DND-41 (cell line): ENCODE results near the gene CXCL16.
"Not testable (repeated sequence)": the region's sequence is repeated elsewhere in the genome, so short reads cannot be mapped to it uniquely, and the experiment has no call there.

Experiments
- ATAC-seq: fragments of 200-7000 bp; cut with Tn5 transposase; 3 replicates; pipeline ENCODE4 v1.9.1; 2021; ENCODE audit warnings: low read depth; ENCODE audit not compliant: insufficient read depth
- DNase-seq: peaks from one replicate; pipeline ENCODE4 v3.0.0-alpha.2; 2020
- H2AFZ ChIP-seq: 2 replicates; pipeline ENCODE4 v1.6.0; 2012; ENCODE audit warnings: low read depth, low read length
- H3K27ac ChIP-seq: 2 replicates; pipeline ENCODE4 v1.5.1; 2012; ENCODE audit warnings: low read length, inconsistent platforms
- H3K27me3 ChIP-seq: fragments of 200-600 bp; sonication (generic); 2 replicates; pipeline ENCODE4 v1.6.0; 2012; ENCODE audit warnings: low read length, mild to moderate bottlenecking, inconsistent platforms; ENCODE audit not compliant: insufficient read depth, poor library complexity
- H3K36me3 ChIP-seq: 2 replicates; pipeline ENCODE4 v1.5.1; 2012; ENCODE audit warnings: low read length, inconsistent platforms; ENCODE audit not compliant: insufficient read depth
- H3K4me1 ChIP-seq: 2 replicates; pipeline ENCODE4 v1.5.1; 2012; ENCODE audit warnings: mild to moderate bottlenecking, low read length; ENCODE audit not compliant: insufficient read depth
- H3K4me2 ChIP-seq: 2 replicates; pipeline ENCODE4 v1.6.0; 2012; ENCODE audit warnings: mild to moderate bottlenecking, moderate library complexity, low read length, inconsistent platforms; ENCODE audit not compliant: insufficient read depth
- H3K4me3 ChIP-seq, 2 experiments: fragments of 200-600 bp in 1 of 2; shearing (Covaris generic) in 1 of 2; 2 replicates each; pipeline ENCODE4 v1.5.1; 2012 to 2016; ENCODE audit warnings: inconsistent platforms in 2 of 2, low read length in 2 of 2, mild to moderate bottlenecking in 2 of 2, low read depth in 1 of 2, moderate library complexity in 1 of 2
- H3K79me2 ChIP-seq: 2 replicates; pipeline ENCODE4 v1.6.0; 2012; ENCODE audit warnings: low read length, inconsistent platforms; ENCODE audit not compliant: insufficient read depth
- H3K9ac ChIP-seq: 2 replicates; pipeline ENCODE4 v1.6.0; 2012; ENCODE audit warnings: low read depth, mild to moderate bottlenecking, inconsistent platforms, low read length, moderate library complexity
- H3K9me3 ChIP-seq: 2 replicates; pipeline ENCODE4 v1.5.1; 2012; ENCODE audit warnings: low read length, moderate library complexity, mild to moderate bottlenecking, inconsistent platforms; ENCODE audit not compliant: insufficient read depth, severe bottlenecking
- H4K20me1 ChIP-seq: 2 replicates; pipeline ENCODE4 v1.6.0; 2012; ENCODE audit warnings: low read length; ENCODE audit not compliant: insufficient read depth
- CTCF ChIP-seq: IDR thresholded peaks from 2 replicates; pipeline ENCODE4 v1.5.1; 2012; ENCODE audit warnings: borderline replicate concordance, low read length, moderate library complexity, mild to moderate bottlenecking; ENCODE audit not compliant: poor library complexity, severe bottlenecking; ENCODE audit errors: extremely low read depth
- EZH2 ChIP-seq: IDR thresholded peaks from 3 replicates; pipeline ENCODE4 v1.6.1; 2012; ENCODE audit warnings: borderline replicate concordance, low read depth, mild to moderate bottlenecking, moderate library complexity, low read length, inconsistent platforms; ENCODE audit not compliant: severe bottlenecking

Gene CXCL16

GRCh38 chr17:4715063-4715744 is 24.5 kb downstream of the CXCL16 start:
- peaks cover 44% of the 10 kb centered on the region for H3K4me1 ChIP-seq
- TF ChIP-seq CTCF (no peak), EZH2 (no peak)

GRCh38 chr17:4714340-4715062 is 25.2 kb downstream of the CXCL16 start:
- Histone ChIP-seq H3K4me1 (peaks cover 49% of the 10 kb centered on the region), H3K9ac (peak overlapping the region; percentile 47)
- not testable (repeated sequence) for DNase-seq

More at GRCh38 chr17:4715063-4715744, 24.5 kb downstream of the CXCL16 start:
- Histone ChIP-seq H4K20me1 (peaks cover 37% of the 10 kb centered on the region), H3K36me3 (peaks cover 58% of the 10 kb centered on the region), H3K4me3 (peak overlapping the region in 1 of 2 experiments; percentile 46; a peak in 2 of 4 replicates), H3K4me2 (peak overlapping the region; percentile 57), H3K27me3 (no peaks in the 10 kb centered on the region), H3K9ac (peak overlapping the region; percentile 47), H2AFZ (no peak overlapping the region; the same call in 1 of the 2 replicates), H3K27ac (peak overlapping the region; percentile 83), H3K79me2 (peaks cover 44% of the 10 kb centered on the region), H3K9me3 (no peaks in the 10 kb centered on the region)
- ATAC-seq (peak; percentile 68), DNase-seq (peak; percentile 84)

GRCh38 chr17:4712526-4712925 is 27.2 kb downstream of the CXCL16 start:
- Histone ChIP-seq H3K4me2 (peak overlapping the region; percentile 94), H3K36me3 (peaks cover 31% of the 10 kb centered on the region), H3K27me3 (no peaks in the 10 kb centered on the region), H3K27ac (0 out of 2 replicates have a peak overlapping the region, but pooled peaks have one; percentile 18), H3K4me1 (peaks cover 59% of the 10 kb centered on the region), H3K9ac (peak overlapping the region; percentile 72; the same call in 1 of the 2 replicates), H2AFZ (no peak overlapping the region), H4K20me1 (peaks cover 36% of the 10 kb centered on the region), H3K4me3 (peak overlapping the region in 1 of 2 experiments; percentile 71; a peak in 1 of 4 replicates), H3K79me2 (peaks cover 44% of the 10 kb centered on the region), H3K9me3 (no peaks in the 10 kb centered on the region)
- no peak for TF ChIP-seq CTCF
- no peak for TF ChIP-seq EZH2
- no peak for DNase-seq
- no peak for ATAC-seq

More at GRCh38 chr17:4714340-4715062, 25.2 kb downstream of the CXCL16 start:
- peak; percentile 1; the same call in 2 of the 3 replicates for ATAC-seq
- Histone ChIP-seq H3K4me2 (peak overlapping the region; percentile 57), H3K36me3 (peaks cover 51% of the 10 kb centered on the region), H3K79me2 (peaks cover 44% of the 10 kb centered on the region), H4K20me1 (peaks cover 37% of the 10 kb centered on the region), H3K4me3 (peak overlapping the region in 1 of 2 experiments; percentile 46; a peak in 2 of 4 replicates), H3K27ac (peak overlapping the region; percentile 83)
- not testable (repeated sequence) for H3K9me3 ChIP-seq, H3K27me3 ChIP-seq, H2AFZ ChIP-seq
